Activated naive CD8-positive, alpha-beta T cell treated with anti-CD3 and anti-CD28 coated beads, Interleukin-2, amount 50 U/mL, for 24 hours (primary cell): Measurements from ENCODE around the gene C5orf47.
A peak's percentile ranks its signal among the peaks of the same experiment; 100 is the strongest.

Experiments
- ATAC-seq: fragments of 150-1000 bp; cut with Tn5 transposase; one replicate; pipeline ENCODE4 v1.10.0; 2021
- DNase-seq: peaks from one replicate; pipeline ENCODE4 v3.0.0; 2021
- H3K27ac Mint-ChIP-seq: one replicate; pipeline ENCODE4 v1.8.0; 2021; ENCODE audit warnings: mild to moderate bottlenecking, mixed read lengths
- H3K27me3 Mint-ChIP-seq: one replicate; pipeline ENCODE4 v1.8.0; 2021; ENCODE audit warnings: mixed read lengths
- H3K36me3 Mint-ChIP-seq: one replicate; pipeline ENCODE4 v1.8.0; 2021; ENCODE audit warnings: low read depth, mixed read lengths
- H3K4me1 Mint-ChIP-seq: one replicate; pipeline ENCODE4 v1.8.0; 2021; ENCODE audit warnings: mixed read lengths
- H3K4me3 Mint-ChIP-seq: one replicate; pipeline ENCODE4 v1.8.0; 2021; ENCODE audit warnings: mild to moderate bottlenecking, moderate library complexity, mixed read lengths
- H3K9me3 Mint-ChIP-seq: one replicate; pipeline ENCODE4 v1.8.0; 2021; ENCODE audit warnings: mixed read lengths

Gene C5orf47

GRCh38 chr5:173963182-173963838 lies 25.7 kb upstream of the C5orf47 start:
- Mint-ChIP-seq H3K36me3 (no peaks in the 10 kb centered on the region), H3K4me3 (no peak overlapping the region), H3K27me3 (no peaks in the 10 kb centered on the region), H3K4me1 (peaks cover 21% of the 10 kb centered on the region), H3K27ac (no peak overlapping the region), H3K9me3 (no peaks in the 10 kb centered on the region)
- no peak for DNase-seq
- no peak for ATAC-seq

GRCh38 chr5:173963867-173964441 lies 25.0 kb upstream of the C5orf47 start:
- Mint-ChIP-seq H3K4me1 (peaks cover 21% of the 10 kb centered on the region), H3K9me3 (no peaks in the 10 kb centered on the region), H3K27me3 (no peaks in the 10 kb centered on the region), H3K27ac (no peak overlapping the region), H3K36me3 (no peaks in the 10 kb centered on the region), H3K4me3 (no peak overlapping the region)
- DNase-seq = no peak
- no peak for ATAC-seq

- Mint-ChIP-seq H3K27me3 (no peaks in the 10 kb centered on the region), H3K27ac (no peak overlapping the region), H3K9me3 (no peaks in the 10 kb centered on the region), H3K4me3 (no peak overlapping the region), H3K36me3 (no peaks in the 10 kb centered on the region), H3K4me1 (peaks cover 21% of the 10 kb centered on the region)
- ATAC-seq (no peak), DNase-seq (no peak)
Measured at GRCh38 chr5:173964506-173964905, 24.5 kb upstream of the C5orf47 start.

GRCh38 chr5:173967241-173967640 lies 21.7 kb upstream of the C5orf47 start:
- H3K27me3 Mint-ChIP-seq = no peaks in the 10 kb centered on the region
- no peaks in the 10 kb centered on the region for H3K9me3 Mint-ChIP-seq
- no peaks in the 10 kb centered on the region for H3K36me3 Mint-ChIP-seq
- H3K4me3 Mint-ChIP-seq = no peak overlapping the region
- H3K27ac Mint-ChIP-seq = no peak overlapping the region
- no peak for DNase-seq
- no peak for ATAC-seq
- peaks cover 21% of the 10 kb centered on the region for H3K4me1 Mint-ChIP-seq

GRCh38 chr5:173968154-173968797 lies 20.7 kb upstream of the C5orf47 start:
- H3K4me3 Mint-ChIP-seq = no peak overlapping the region
- no peaks in the 10 kb centered on the region for H3K9me3 Mint-ChIP-seq
- ATAC-seq (no peak), DNase-seq (no peak)
- H3K36me3 Mint-ChIP-seq = no peaks in the 10 kb centered on the region
- H3K27me3 Mint-ChIP-seq = peaks cover 2% of the 10 kb centered on the region
- no peak overlapping the region for H3K27ac Mint-ChIP-seq
- H3K4me1 Mint-ChIP-seq = peaks cover 20% of the 10 kb centered on the region

GRCh38 chr5:173969167-173970049 lies 19.6 kb upstream of the C5orf47 start:
- Mint-ChIP-seq H3K9me3 (no peaks in the 10 kb centered on the region), H3K27ac (no peak overlapping the region), H3K36me3 (no peaks in the 10 kb centered on the region), H3K4me3 (no peak overlapping the region), H3K4me1 (peaks cover 17% of the 10 kb centered on the region), H3K27me3 (peaks cover 5% of the 10 kb centered on the region)
- ATAC-seq (no peak), DNase-seq (no peak)

- no peaks in the 10 kb centered on the region for H3K9me3 Mint-ChIP-seq
- no peak overlapping the region for H3K4me3 Mint-ChIP-seq
- H3K4me1 Mint-ChIP-seq = peaks cover 8% of the 10 kb centered on the region
- ATAC-seq (no peak), DNase-seq (no peak)
- H3K27me3 Mint-ChIP-seq = peaks cover 5% of the 10 kb centered on the region
- H3K36me3 Mint-ChIP-seq = no peaks in the 10 kb centered on the region
- no peak overlapping the region for H3K27ac Mint-ChIP-seq
Measured at GRCh38 chr5:173970878-173971650, 17.9 kb upstream of the C5orf47 start.

GRCh38 chr5:173971681-173972345 lies 17.2 kb upstream of the C5orf47 start:
- H3K4me1 Mint-ChIP-seq = peaks cover 8% of the 10 kb centered on the region
- H3K27ac Mint-ChIP-seq = no peak overlapping the region
- H3K27me3 Mint-ChIP-seq = peaks cover 5% of the 10 kb centered on the region
- DNase-seq (no peak), ATAC-seq (no peak)
- H3K36me3 Mint-ChIP-seq = no peaks in the 10 kb centered on the region
- no peaks in the 10 kb centered on the region for H3K9me3 Mint-ChIP-seq
- no peak overlapping the region for H3K4me3 Mint-ChIP-seq

GRCh38 chr5:173972607-173972924 lies 16.4 kb upstream of the C5orf47 start:
- H3K4me1 Mint-ChIP-seq = peaks cover 8% of the 10 kb centered on the region
- no peak overlapping the region for H3K27ac Mint-ChIP-seq
- DNase-seq = no peak
- peak overlapping the region; percentile 67 for H3K4me3 Mint-ChIP-seq
- no peaks in the 10 kb centered on the region for H3K36me3 Mint-ChIP-seq
- no peaks in the 10 kb centered on the region for H3K9me3 Mint-ChIP-seq
- ATAC-seq = no peak
- peaks cover 9% of the 10 kb centered on the region for H3K27me3 Mint-ChIP-seq

- ATAC-seq = peak; percentile 68
- H3K27ac Mint-ChIP-seq = no peak overlapping the region
- H3K36me3 Mint-ChIP-seq = no peaks in the 10 kb centered on the region
- H3K4me1 Mint-ChIP-seq = peaks cover 8% of the 10 kb centered on the region
- H3K4me3 Mint-ChIP-seq = peak overlapping the region; percentile 67
- no peaks in the 10 kb centered on the region for H3K9me3 Mint-ChIP-seq
- peaks cover 13% of the 10 kb centered on the region for H3K27me3 Mint-ChIP-seq
- DNase-seq = peak; percentile 80
Measured at GRCh38 chr5:173972925-173973615, 15.9 kb upstream of the C5orf47 start.

GRCh38 chr5:173973616-173973969 lies 15.4 kb upstream of the C5orf47 start:
- DNase-seq (peak; percentile 9), ATAC-seq (peak; percentile 25)
- Mint-ChIP-seq H3K4me1 (peaks cover 8% of the 10 kb centered on the region), H3K9me3 (no peaks in the 10 kb centered on the region), H3K27ac (no peak overlapping the region), H3K27me3 (peaks cover 16% of the 10 kb centered on the region), H3K4me3 (peak overlapping the region; percentile 67), H3K36me3 (no peaks in the 10 kb centered on the region)

GRCh38 chr5:173974688-173975239 lies 14.2 kb upstream of the C5orf47 start:
- H3K4me1 Mint-ChIP-seq = peaks cover 8% of the 10 kb centered on the region
- peaks cover 23% of the 10 kb centered on the region for H3K27me3 Mint-ChIP-seq
- H3K9me3 Mint-ChIP-seq = no peaks in the 10 kb centered on the region
- ATAC-seq (no peak), DNase-seq (no peak)
- no peak overlapping the region for H3K27ac Mint-ChIP-seq
- H3K4me3 Mint-ChIP-seq = no peak overlapping the region
- no peaks in the 10 kb centered on the region for H3K36me3 Mint-ChIP-seq

GRCh38 chr5:173981185-173981761 lies 7.7 kb upstream of the C5orf47 start:
- no peak for DNase-seq
- ATAC-seq = no peak
- Mint-ChIP-seq H3K27ac (no peak overlapping the region), H3K27me3 (peaks cover 39% of the 10 kb centered on the region), H3K9me3 (no peaks in the 10 kb centered on the region), H3K36me3 (no peaks in the 10 kb centered on the region), H3K4me1 (no peaks in the 10 kb centered on the region), H3K4me3 (no peak overlapping the region)
